ENCODE measurements around the gene OR1F1.
"Not testable (repeated sequence)": the region's sequence is repeated elsewhere in the genome, so short reads cannot be mapped to it uniquely, and the experiment has no call there.

Gene OR1F1

DNA sequence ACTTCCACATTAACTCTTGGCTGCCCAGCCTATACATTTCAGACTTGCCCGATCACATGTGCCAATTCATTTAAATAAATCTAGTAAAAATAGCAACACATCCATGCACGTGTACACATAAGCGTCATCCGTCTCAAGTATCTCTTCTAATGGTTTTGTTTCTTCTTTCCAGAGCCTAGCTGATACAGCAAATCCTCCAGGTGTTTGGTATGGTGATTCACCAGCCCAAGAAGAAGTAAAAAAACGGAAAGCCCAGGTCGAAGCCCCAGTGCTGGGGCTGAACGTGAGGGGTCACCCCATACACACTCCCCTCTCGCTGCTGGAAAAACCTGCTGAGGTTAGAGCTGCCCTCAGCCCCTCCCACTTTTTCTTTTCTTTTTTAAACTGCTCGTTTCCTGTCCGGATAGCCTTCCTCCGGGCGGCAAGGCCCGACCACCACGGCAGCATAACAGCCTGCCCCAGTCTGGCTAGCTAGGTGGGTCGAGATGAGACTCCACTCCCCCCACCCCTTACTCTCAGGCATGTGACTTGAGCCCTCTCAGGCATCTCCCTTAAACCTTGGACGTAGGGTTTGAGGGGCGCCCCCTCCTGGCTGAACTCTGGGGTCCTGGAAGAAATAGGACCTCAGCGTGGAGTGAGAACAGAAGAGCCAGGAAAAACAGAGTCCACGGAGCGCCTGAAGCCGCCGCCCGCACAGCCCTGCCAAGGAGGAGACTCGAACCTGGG lies 13.9 kb upstream of the OR1F1 start:
- peak; percentile 22 for DNase-seq

DNA sequence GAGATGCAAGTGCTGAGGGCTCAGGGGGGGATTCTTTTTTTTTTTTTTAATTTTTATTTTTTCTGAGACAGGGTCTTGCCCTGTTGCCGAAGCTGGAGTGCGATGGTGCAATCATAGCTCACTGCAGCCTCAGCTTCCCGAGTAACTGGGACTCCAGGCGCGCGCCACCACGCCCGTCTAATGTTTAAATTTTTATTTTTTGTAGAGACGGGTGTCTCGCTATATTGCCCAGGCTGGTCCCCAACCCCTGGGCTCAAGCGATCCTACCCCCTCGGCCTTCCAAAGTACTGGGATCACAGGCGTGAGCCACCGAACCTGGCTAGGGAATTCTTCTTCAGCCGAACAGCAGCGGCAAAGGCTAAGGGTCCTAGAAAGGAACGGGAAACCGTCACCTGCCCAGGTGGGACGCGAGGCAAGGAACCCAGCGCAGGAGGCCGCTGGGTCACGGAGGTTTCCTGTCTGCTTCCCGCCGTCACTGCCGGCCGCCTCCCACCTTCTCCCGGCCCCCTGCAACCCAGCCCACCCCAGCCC lies 13.3 kb upstream of the OR1F1 start:
- DNase-seq, result no peak

DNA sequence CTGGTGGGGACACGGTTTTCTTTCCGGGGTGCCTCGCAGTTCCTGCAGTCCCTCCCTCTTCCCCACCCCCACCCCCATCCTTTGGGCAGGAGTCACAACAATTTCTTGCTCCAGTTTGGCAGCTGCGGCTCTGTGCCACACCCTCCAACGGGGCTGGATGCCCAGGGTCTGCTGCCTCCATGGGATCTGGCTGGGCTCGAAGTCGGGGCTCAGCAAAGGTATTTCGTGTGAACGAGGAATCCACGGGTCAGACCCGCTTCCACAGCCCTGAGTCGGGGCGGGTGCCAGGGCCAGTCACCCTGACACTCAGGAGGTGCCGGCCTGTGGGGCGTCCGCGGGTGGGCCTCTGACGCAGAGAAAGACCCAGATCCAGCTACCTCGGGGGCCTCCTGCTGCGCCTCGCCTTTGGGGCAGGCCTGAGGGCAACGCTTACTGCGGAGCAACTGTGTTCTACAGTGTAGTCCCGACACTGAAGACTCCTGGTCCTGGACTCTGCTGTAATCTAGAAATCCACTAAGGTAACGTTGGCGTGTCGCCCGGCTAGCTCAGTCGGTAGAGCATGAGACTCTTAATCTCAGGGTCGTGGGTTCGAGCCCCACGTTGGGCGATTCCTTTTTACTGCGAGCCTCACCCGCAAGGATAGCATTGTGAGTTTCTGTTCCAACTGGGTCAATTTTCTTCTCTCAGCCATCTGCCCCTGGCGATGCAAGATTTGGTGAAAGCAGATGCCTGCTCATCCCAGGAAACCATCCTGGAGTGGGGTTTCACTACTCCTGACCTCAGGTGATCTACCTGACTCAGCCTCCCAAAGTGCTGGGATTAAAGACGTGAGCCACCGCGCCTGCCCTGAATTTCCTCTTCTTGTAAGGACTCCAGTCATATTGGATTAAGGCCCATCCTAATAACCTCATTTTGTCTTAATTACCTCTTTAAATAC lies 12.6 kb upstream of the OR1F1 start:
- DNase-seq, result no peak

- DNase-seq, result no peak
Observed at GRCh38 chr16:3179651-3180050, 8.4 kb upstream of the OR1F1 start.

DNA sequence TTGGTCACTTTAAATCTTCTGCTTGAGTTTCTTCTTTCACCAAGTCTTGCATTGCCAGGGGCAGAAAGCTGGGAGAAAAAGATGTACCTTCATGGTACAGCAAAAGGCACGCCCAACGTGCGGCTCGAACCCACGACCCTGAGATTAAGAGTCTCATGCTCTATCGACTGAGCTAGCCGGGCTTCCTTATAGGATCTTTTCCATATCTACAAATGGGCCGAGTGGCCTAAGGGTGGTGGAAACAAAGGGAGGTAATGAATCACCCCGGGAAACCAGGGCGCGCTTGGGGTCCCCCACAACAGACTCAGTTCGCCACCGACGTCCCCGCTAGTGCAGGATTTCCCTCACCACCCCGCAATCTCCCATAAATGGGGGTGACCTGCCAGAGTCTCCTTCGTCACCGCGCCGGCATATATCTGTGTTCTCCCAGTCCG lies 7.5 kb upstream of the OR1F1 start:
- DNase-seq, result no peak

GRCh38 chr16:3182293-3182607 lies 5.8 kb upstream of the OR1F1 start:
- DNase-seq, result not testable (repeated sequence)

DNA sequence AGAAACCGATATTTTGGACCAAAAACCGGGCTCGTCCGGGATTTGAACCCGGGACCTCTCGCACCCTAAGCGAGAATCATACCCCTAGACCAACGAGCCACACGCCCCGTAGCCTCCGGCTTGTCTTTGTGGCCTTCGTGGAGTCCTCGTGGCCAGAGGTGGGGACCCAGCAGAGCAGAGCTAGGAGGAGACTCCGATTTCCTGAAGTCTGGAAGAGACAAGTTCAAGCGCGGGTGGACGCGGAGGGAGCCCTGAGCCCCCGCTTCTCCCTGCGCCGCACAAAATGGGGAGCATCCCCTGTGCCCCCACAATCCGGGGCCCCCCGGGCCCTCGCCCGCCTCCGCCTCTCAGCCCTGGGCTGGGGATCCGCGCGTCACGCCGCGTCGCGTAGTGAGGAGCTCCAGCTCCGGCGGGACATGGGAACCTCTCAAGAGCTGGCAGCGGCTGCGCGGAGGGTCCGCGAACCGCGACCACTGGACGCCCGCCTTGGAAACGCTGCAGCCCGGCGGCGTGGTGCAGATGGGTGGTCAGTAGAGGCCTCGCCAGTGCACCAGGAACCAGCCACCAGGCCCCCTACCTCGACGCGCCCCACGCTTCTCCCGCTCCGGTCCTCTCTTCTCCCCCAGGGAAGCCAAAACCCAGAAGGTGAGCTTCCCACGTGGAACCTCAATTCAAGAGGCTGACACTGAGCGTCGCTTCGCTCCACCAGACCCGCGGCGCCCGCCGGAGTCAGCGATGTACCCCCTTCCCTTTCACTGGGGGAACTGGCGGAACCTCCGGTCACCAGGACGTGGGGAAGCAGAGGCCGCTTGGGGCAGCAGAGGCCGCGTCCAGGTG lies 5.2 kb upstream of the OR1F1 start:
- DNase-seq, result peak; percentile 69

DNA sequence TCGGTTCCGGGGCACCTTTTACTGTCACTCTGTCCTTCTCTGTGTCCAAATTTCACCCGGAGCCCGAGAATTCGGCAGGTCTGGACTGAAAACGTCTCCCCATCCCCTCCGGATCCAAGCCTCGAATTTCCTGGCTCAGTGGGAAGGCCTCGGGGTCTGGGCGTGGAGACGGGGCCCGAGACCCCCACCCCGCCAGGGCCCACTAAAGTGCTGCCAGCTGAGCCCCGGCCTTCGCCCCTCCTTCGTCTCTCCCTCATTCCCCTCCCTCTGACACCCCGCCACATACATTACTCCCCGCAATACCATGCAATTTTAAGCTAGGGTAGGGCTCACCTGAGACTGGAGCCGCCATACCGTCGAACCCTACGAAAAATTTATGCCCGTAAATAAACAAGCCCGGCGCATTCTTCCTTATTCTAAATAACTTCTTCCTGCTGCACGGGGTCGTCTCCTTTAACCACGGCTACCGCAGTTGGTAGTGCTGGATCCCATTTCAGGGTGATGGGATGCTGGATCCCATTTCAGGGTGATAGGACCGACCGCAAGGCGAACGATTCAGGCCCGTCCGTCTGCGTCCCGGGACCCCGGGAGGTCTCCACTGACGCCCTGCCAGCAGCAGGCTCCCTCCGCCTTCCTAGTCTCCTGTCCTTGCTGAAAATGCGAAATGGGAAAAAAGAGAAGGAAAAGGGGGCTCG lies 4.4 kb upstream of the OR1F1 start:
- no peak for DNase-seq

DNA sequence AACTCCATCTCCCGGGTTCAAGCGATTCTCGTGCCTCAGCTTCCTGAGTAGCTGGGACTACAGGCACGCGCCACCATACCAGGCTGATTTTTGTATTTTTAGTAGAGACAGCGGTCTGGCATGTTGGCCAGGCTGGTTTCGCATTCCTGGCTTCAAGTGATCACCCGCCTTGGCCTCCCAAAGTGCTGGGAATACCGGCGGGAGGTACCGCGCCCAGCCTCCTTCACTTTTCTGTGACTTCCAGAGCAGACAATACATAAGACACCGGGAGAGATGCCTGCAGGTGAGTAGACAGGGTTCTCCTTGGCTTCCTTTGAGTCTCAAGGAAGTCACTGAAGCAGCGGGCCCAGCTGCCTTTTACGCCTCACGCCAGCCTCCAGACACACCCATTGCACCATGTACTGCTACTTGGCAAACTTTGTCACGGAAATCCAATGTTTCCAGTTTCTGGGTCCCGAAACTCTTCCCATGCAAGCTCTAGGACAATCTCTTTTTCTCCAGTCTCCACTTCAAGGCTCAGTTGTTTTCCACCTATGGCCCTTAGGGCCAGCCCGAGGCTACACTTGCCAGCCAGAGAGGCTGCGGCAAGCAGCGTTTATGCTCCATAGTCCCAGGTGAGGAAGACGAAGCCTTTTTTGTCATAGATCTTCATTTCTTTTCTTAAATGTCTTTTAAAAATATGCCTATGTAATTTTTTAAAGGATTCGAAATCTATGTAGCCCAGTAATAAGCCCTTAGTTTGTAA lies 886 bp upstream of the OR1F1 start:
- DNase-seq, result no peak

- peak; percentile 51 for DNase-seq
Observed at GRCh38 chr16:3188675-3188924, 596 bp downstream of the OR1F1 start.

DNA sequence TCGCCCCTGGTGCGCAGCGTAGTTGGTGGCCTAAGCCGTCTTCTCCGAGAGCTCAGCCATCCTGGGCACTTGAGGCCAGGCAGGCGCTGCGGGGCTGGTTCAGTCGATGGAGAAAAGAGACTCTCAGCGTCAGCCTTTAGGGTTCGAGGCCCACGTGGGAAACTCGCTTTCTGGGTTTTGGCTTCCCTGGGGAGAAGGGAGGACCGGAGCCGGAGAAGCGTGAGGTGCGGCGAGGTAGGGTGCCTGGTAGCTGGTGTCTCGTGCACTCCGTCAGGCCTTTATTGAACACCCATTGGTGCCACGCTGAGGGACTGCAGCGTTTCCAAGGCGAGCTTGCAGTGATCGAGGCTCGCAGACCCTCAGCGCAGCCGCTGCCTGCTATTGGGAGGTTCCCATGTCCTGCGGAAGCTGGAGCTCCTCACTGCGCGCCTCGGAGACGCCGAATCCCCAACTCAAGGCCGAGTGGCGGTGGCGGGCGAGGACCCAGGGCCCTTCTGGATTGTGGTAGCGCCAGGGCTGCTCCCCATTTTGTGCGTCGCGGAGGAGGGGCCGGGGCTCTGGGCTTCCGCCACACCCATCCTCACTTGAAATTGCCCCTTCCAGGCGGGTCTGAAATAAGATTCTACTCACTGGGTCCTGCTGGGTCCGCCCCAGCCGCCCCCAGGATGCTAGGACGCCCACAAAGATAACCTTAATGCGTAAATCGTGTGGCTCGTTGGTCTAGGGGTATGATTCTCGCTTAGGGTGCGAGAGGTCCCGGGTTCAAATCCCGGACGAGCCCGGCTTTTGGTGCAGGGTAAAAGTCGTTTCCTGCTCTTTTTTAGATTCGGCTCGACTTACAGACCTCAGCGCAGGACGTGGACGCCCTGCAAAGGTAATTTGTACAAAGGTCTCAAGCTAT lies 1.2 kb downstream of the OR1F1 start:
- peak; percentile 61 for DNase-seq

GRCh38 chr16:3189869-3190268 lies 1.9 kb downstream of the OR1F1 start:
- no peak for DNase-seq

DNA sequence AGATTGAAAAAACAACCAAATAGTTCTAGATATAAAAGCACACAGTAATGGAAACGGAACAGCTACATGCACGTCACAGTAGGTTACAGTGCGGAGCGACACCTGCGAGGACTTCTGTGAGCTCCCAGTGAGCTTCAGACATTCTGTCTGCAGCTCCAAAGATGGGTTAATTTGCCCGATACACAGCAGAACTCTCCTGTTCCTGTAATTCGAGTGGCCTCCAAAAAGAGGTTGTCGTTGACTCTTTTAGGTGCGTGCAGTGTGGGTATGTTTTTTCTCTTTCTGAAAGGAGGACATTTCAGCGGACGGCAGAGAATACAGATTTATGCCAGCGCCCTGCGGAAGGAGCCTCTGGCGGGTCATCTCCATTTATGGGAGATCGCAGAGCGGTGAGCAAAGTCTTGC lies 2.9 kb downstream of the OR1F1 start:
- DNase-seq, result peak; percentile 48

GRCh38 chr16:3192476-3193019 lies 4.5 kb downstream of the OR1F1 start:
- DNase-seq, result no peak

GRCh38 chr16:3193221-3194212 lies 5.5 kb downstream of the OR1F1 start:
- DNase-seq, result no peak

- DNase-seq, result no peak
Observed at GRCh38 chr16:3194792-3195191, 6.8 kb downstream of the OR1F1 start.

- no peak for DNase-seq
Observed at GRCh38 chr16:3195975-3196374, 8.0 kb downstream of the OR1F1 start.

GRCh38 chr16:3197694-3198333 lies 9.8 kb downstream of the OR1F1 start:
- not testable (repeated sequence) for DNase-seq

Data from right kidney (tissue), 1 donor.